HG02973 (cell line): Measurements from ENCODE around the gene APH1B.
"Not testable (repeated sequence)": the region's sequence is repeated elsewhere in the genome, so short reads cannot be mapped to it uniquely, and the experiment has no call there.

Source experiments
- ATAC-seq: cut with Tn5 transposase; IDR thresholded peaks from one replicate; pipeline ENCODE4 v1.9.1; 2021; ENCODE audit warnings: moderate library complexity; ENCODE audit not compliant: unreplicated experiment

APH1B gene

DNA sequence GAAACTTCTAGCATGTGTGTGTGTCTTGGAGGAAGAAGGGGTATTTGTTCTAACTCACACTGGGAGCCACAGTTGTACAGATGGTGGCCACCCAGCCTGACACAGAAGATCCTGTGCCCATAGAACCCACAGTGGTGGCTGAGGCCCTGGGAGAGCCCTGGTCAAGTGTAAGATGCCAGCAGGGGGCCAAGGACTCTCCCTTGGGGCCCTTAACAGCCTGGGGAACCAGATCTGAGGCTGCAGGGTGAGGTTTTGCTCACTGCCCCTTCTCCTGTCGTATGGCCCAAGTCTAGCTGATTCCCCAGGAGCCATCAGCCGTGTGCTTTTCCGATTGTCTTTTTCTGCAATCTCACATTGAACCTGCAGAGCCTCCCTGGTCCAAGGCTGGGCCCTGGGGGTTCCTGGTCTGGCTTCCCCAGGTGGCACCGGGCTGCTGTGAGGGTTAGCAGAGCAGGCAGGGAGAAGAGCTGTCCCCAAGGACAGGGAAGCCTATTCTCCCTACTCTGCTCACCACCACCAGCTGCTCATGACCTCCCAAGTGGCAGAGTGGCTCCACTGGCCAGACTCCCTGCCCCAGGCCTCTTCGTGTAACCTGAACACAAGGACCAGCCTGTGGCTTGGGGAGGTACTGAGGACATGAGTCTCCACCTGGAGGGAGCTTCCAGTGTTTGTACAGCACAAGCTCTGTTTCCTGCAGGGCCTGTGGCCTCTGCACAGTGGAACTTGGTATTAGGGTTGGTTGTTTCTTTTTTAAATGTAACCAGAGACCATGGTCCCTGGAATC lies 52.4 kb downstream of the APH1B start:
- ATAC-seq: no peak

DNA sequence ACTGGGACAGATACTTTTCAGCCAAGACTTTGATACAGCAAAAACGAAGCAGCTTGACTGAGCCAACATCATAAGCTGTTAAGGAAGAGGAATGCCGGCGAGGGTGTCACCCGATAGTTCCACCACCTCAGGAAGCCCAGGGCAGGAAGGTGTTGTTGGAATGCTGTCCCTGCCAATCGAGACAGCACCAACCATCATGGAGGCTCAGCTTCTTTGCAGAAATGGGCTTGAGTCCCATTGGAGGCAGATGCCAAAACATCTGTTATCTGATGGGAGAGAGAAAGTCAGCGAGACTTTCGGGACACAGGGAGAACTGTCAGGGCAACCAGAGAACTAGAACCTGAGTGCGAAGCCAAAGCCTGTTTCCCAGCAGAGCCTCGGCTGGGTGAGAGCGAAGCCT lies 53.5 kb downstream of the APH1B start:
- no peak for ATAC-seq

DNA sequence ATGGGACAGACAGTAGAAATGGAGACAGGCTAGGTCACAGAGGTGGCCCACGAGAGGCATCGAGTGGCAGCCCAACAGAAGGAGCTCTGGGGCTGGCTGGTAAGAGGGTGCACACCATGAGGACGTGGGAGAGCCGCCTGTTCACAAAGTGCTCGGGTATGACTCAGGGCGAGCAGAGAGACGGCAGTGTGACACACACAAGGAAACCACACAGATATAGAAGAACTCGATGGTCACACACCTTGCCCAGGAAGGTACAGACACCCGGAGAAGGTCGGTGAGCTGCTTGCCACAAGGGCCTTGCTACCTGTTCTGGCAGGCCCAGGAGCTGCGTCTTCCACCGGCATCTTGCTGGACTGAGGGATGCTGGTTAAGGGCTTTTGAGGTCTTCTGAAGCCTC lies 54.1 kb downstream of the APH1B start:
- no peak for ATAC-seq

DNA sequence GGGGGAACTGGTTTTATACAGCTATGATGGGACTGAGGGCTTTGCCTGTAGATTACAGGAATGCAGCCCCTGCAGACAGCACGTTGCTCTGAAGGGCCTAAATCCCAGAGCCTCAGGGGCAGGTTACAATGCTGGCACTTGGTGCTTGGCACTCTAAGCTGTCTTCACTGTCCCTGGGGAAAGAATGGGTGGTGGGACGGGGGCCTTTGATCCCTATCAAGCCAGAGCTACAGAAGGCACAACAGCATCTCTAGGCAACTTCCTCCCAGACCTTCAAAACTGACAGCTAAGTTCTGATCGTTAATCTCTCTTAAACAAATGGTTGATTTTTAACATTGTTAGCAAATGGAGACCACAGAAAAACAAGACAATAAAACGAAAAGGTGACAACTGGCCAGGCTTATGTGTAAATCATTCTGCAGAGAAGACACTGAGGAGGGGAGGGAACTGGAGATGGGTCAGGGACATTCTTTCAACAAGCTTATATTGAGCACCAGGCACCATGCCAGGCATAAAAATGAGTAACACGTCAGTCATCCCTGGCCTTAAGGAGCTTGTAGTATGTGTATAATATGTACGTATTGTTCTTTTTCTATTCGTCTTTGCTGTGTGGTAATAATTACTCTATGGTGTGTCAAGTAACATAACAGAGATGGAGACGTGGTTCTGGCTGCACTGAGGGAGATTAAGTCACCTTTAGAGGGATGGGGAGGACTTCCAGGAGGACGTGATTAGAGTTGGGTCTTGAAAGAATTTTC lies 55.1 kb downstream of the APH1B start:
- ATAC-seq: no peak

DNA sequence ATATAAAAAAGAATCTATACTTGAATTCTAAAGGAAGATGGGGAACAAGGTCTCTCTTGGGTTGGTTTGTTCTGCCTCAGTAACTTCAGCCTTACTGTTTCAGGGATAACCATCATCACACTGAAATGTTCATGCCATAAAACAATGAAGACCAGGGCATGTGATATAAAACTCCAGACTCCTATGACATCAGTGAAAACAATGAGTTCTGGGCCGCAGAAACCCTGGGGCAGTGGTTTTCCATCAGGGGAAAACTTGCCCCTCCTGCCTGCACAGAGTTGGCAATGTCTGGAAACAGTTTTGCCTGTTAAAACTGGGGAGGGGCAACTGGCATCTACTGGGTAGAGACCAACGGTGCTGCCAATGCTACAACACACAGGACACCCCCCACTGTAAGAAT lies 57.4 kb downstream of the APH1B start:
- no peak for ATAC-seq

DNA sequence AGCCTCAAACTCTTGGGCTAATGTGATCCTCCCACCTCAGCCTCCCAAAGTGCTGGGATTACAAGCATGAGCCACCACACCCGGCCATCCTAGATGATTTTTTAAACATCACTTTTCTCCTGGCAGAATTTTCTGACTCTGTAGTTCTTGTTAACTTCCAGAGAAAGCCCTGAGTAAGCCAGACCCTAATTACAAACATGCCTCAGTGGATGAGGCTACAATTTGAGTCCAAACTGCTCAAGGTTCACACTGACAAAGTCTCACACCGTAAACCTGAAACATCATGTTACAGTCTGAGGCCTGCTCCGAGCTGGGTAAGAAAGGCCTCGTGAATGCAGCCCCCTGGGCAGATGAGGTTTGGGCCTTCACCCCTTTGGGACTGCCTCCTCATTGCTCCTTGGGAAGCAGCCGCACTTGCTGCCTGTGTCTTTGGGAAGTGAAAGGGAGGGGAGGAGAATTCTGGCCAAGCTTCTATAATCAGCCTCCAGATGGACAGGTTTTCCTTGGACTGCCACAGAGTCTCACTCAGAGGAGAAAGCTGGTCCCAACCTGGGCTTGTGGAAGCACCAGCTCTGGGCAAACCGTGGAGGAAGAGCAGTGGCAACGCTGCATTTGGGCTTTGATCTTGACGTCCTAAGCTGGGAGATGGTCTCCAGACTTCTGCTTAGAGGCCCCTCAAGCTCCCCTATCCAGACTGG lies 58.3 kb downstream of the APH1B start:
- no peak for ATAC-seq

DNA sequence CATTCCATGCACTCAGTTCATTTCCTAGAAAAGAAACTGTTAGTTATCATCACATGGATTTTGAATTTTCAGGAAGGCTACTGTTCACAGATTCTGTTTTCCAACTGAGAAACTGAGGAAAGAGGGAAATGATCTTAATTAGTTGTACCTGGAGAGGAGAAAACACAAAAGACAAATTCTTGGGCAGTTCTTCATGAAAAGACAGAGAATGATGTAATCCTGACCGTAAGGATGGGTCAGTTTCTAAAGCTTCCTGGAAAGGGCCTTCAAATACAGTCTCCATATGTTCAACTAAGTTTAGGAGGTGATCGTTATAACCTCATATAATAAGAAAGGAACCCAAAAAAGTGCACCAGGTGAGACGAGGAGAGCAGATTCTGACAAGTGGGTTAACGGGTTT lies 59.6 kb downstream of the APH1B start:
- no peak for ATAC-seq

DNA sequence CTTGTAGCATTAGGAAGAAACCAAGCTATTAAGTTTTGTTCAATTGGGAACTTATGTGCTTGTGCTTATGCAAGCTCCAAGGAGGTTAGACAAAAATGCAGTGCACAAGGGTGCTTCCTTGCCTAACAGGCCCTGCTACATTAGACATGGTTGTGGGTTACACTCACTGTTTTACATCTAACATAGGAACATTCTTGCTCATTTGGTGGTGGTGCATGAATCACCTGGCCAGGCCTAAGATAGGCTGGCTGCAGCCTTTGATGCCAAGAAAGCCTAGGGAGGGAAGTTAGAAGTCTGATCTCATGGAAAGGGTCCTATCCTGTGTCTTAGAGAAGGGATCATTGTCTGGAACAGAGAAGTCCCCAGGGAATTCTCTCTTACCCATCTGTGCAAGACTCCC lies 60.8 kb downstream of the APH1B start:
- ATAC-seq: no peak

DNA sequence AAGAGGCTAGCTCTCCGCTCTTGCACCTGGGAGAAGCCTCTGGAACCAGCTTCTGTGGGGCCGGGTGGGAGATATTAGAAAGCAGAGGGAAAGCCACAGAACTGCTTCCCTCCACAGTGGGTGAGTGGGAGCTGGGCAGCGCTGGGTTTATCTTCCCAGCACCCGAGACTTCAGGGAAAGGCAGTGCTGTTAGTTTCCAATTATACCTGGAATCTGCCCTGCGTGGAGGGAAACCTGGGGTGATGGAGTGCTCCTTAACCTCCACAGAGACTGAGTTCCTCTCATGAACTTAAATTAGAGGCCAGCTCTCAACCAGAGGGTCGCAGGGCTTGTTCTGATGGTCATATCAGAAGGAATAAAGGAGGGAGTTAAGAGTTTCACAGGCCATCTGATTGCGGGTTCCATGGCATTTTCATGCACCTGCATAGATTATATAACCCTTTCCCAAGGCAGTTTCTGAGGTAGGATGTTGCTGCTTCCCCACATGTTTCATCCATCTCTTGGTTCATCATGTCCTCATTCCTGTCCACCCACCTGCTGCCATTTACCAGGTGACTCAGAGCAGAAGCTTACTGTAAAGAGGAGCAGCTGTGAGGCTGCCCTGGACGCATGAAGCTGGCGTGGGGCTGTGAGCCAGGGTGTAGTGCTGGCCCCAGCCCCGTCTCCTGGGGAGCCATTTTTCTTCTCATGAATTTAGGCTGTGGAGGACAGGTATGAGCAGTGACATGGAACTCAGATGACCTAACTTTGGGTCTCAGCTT lies 61.8 kb downstream of the APH1B start:
- no peak for ATAC-seq

DNA sequence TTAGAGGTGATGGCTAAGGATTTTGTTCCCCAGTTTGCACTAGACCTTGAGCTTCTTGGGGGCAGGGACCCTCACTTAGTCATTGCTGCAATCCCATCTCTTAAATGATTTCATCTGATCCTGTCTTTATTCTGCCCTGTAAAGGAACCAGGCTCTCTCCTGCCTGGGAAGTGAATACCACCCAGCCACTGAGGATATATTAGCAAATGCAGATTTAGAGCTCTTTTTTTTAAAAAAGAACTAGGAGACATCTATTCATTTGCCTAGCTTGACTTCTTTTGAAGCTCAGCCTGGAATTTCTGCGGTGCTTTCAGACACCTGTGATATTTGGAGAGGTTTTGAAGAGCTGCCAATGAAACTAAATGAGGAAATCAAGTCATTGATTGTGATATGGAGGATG lies 62.4 kb downstream of the APH1B start:
- ATAC-seq: no peak

DNA sequence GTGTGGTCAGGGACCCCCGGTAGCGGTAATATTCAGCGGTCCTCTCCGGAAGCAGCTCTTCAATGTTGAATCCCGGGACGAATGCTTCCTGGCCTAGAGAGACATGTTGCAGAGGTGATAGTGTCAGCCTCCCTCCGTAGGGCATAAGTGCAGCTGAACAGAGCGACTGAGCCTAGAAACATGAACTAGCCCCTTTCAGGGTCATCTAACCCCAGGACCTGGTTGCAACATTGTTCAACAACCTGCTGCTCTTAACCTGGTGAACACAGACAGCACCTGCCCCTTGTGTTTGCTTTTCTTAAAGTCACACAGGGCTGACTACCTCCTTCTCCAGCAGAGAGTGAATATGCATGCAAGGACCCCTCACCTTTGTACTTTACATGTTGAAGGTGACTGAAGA lies 62.9 kb downstream of the APH1B start:
- no peak for ATAC-seq

DNA sequence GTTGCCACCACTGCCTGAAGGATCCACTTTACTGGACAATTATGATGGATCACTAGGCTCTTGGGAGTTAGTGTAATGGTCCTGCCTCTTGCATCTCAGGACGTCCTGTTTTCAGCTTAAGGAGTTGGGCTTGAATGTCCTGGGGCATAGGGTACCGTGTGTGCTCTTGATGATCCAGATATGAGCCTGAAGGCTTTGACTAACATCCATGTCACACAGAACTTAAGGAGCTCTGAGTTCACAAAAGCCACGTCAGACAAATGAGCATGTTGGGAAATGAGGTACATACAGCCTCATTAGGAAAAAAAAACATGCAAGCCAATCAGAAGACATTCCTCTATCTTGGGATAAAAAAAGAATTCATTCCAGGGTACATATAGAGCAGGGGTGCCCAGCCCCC lies 63.5 kb downstream of the APH1B start:
- ATAC-seq: no peak

DNA sequence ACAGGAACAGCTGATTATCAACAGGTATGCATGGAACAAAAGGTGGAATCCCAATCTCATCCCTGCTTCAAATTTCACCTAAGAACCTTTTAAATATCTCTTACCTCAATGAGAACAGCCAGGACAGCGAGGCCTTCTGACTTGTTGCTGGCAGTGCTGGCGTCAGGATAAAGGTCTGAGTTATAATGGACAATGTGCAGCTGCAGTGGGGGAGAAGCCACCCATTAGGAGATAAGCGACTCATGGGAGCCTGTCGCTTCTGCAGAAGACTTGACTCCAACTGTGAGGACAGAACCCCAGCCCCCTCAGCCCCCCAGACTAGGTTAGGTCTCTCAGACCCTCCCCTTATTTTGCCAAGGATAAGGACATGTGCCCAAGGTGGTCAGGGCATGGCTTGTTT lies 64.5 kb downstream of the APH1B start:
- no peak for ATAC-seq

DNA sequence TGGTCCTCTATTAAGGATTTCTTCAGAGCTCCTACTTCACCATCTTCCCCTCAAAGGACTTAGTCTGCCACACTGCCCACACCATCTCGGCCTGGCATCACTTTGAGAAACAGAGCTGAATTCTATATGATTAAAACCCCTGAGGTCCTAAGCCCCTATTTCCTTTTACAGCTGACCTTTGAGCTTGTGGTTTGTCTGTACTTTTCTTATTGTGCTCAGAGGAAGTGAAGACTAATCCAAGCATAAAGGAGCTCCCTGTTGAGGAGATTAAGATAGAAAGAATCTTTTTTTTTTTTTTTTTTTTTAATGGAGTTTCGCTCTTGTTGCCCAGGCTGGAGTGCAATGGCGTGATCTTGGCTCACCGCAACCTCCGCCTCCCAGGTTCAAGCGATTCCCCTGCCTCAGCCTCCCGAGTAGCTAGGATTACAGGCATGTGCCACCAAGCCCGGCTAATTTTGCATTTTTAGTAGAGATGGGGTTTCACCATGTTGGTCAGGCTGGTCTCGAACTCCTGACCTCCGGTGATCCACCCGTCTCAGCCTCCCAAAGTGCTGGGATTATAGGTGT lies 65.7 kb downstream of the APH1B start:
- not testable (repeated sequence) for ATAC-seq

DNA sequence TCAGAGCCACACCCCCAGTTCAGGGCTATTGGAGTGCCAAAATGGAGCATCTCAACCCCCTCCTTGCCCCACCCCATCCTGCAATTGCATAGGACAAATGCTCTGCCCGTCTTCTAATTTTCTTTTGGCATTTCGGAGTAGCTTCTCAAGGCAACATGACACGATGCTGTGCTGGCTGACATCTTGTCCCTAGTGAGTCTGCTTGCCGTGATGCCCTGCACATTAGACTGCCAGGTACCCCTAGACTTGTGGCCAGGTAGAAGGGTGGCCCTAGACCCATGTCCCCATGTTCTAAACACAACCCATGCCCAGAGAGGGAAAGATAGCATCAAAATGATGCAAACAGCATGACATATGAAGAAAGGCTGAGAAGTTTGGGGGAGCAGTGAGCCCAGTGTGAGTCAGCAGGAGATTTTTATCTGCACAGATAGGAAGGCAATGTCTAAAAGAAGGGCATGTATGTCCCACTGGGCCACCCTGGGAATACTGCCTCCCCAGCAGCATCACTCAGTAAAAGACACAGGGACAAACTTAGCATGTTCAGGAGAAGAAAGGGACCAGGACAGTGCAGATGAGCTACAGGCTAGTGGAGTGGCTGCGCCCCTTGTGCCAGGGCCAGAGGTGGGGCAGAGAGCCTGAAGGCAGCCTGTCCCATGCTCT lies 67.5 kb downstream of the APH1B start:
- no peak for ATAC-seq

DNA sequence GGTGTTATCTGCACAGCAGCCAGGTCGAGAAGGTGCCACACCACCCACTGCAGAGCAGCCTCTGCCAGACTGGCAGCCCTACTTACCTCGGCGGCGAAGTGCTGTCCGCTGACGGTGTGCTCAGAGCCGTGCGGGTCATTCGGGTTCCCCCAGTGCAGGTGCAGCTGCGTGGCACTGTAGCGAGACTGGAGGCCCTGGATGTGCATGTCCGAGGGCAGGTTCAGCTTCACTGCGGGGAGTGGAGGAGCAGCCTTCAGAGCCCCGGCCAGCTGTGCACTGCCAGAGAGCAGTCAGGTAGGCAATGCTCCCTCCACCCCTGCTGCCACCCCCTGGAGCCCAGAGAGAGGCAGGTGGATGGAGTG lies 68.0 kb downstream of the APH1B start:
- no peak for ATAC-seq

DNA sequence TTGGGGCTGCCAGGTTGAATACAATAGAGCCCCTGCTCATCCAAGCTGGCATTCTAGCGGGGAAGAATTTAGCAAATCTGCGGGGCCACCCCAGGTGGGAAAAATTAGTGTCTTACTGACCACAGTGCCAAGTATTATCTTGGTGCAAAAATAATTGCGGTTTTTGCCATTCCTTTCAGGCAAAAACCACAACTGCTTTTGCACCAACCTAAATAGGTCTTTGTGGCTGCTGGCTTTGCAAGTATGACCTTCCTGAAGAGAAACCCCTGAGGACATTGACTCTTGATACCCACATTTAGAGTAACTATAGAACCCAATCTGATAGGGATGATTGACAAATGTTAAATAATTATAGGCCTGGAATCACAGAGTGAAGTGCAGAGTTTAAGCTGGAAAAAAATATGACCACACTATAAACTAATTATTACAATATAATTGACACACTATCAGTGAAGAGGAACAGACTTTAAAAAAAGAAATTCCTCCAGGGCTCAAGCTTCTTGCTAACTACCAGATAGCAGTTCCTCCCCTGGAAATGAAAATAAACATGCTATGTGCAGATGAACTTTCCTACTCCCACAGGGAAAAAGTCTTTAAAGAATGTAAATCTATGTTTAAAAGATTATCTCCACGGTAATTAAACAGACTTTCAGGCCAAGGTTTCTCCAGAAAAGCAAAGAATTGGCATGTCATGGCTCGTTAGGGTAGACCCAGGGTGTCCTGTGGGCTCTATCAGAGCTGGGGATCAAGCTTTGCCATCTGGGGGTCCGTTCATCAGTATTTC lies 69.9 kb downstream of the APH1B start:
- ATAC-seq: no peak

DNA sequence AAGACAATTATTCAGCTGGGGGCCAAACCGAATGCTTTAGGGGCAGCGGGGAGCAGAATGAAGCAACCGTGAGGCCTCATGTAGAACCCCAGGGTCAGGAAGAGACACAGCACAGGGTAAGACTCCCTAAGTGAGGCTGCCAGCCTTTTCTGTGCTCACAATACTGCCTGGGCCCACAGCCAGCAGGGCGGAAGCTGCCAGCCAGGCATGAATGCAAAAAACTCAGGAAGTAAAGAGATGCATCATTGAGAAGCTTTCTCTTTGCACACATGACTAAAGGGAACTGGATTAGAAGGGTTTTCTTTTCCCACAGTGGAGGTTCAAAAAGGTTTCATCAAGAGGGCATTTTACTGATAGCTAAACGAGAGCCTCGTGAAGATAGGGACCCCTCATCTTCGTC lies 71.0 kb downstream of the APH1B start:
- no peak for ATAC-seq

DNA sequence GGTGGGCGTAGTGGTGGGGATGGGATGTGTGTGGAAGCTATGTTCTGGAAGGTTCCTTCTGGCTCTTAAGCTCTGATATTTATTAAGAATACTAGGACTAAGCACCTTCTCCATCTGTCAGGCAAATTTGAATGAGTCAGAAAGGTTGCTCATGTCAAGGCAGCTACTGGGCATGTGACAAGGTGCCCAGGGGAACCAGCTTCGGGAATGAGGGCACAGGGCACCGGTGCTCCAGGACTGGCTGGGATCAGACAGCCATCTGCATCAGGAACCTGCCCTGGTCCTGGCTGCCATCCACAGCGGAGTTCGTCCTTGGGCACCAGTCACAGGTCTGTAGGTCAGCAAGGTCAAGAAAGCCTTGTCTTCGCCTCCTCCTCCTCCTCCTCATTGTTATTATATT lies 71.8 kb downstream of the APH1B start:
- no peak for ATAC-seq

DNA sequence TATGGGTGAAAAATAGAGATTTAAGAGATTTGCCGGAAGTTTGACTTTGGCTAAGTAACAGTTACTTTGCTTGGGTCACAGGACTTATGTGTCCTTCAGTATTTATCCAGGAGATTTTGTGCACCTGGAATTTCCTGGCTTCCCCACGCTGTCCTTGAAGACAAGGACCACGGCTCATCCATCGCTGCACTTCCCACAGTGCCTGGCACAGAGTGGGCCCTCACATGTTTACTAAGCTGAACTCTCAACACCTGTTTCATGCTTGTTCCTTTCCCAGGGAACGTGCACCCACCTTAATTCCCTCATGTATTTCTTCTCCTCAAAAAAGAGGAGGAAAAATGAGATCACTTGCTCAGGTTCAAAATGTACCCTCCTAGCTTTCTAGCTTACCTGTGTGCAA lies 72.2 kb downstream of the APH1B start:
- no peak for ATAC-seq
